HG02571 (cell line): ENCODE results near the gene GDF9.

Experiments
- ATAC-seq: cut with Tn5 transposase; IDR thresholded peaks from one replicate; pipeline ENCODE4 v1.9.1; 2021; ENCODE audit warnings: mild to moderate bottlenecking, moderate library complexity; ENCODE audit not compliant: unreplicated experiment

The GDF9 gene

GRCh38 chr5:132839426-132840301 lies 26.6 kb downstream of the GDF9 start:
- no peak for ATAC-seq

GRCh38 chr5:132838516-132839282 lies 27.6 kb downstream of the GDF9 start:
- ATAC-seq: no peak

GRCh38 chr5:132837868-132838267 lies 28.4 kb downstream of the GDF9 start:
- no peak for ATAC-seq

GRCh38 chr5:132836852-132837251 lies 29.4 kb downstream of the GDF9 start:
- no peak for ATAC-seq

GRCh38 chr5:132834057-132834456 lies 32.2 kb downstream of the GDF9 start:
- no peak for ATAC-seq

GRCh38 chr5:132832612-132833011 lies 33.7 kb downstream of the GDF9 start:
- ATAC-seq: no peak

GRCh38 chr5:132831095-132831860 lies 35.0 kb downstream of the GDF9 start:
- ATAC-seq: no peak

GRCh38 chr5:132830436-132831094 lies 35.7 kb downstream of the GDF9 start, which contains the start of gene SHROOM1:
TSS of gene SHROOM1 (minus strand) at chr5:132830647. CDS start at chr5:132826140, 4,507 bp downstream.
- peak; percentile 78 for ATAC-seq

GRCh38 chr5:132829742-132830435 lies 36.4 kb downstream of the GDF9 start:
- ATAC-seq: peak; percentile 78

GRCh38 chr5:132828846-132829494 lies 37.3 kb downstream of the GDF9 start:
- ATAC-seq: no peak

- ATAC-seq: no peak
Measured at GRCh38 chr5:132827943-132828673, 38.2 kb downstream of the GDF9 start.

- ATAC-seq: no peak
Measured at GRCh38 chr5:132826424-132827082, 39.7 kb downstream of the GDF9 start.

- ATAC-seq: no peak
Measured at GRCh38 chr5:132825834-132826391, 40.4 kb downstream of the GDF9 start.

GRCh38 chr5:132825033-132825833 lies 41.0 kb downstream of the GDF9 start:
- ATAC-seq: no peak

- no peak for ATAC-seq
Measured at GRCh38 chr5:132824426-132824825, 41.8 kb downstream of the GDF9 start.

GRCh38 chr5:132823481-132824050 lies 42.7 kb downstream of the GDF9 start:
- no peak for ATAC-seq
